Measurements from ENCODE around the gene PRKAR2B. TPM values are rescaled to one million over a fixed set of nuclear protein-coding genes. Genes with fewer than 3 reads are reported as not detected.
"Not testable (repeated sequence)": the region's sequence is repeated elsewhere in the genome, so short reads cannot be mapped to it uniquely, and the experiment has no call there.

PRKAR2B gene
- total RNA-seq, 1 experiment from 2014 or later: 15.1 TPM

GRCh38 chr7:107041097-107041496, 3.4 kb upstream of the PRKAR2B start:
- intact Hi-C loops (cut with micrococcal nuclease): no loop called here
- no TSS peak for BruUV-seq (replicated peaks)
- Histone ChIP-seq H3K27me3 (ENCODE audit: insufficient read depth, low read length) (no peaks in the 10 kb centered on the region), H3K79me2 (ENCODE audit: insufficient read depth, low read length) (no peaks in the 10 kb centered on the region), H3K4me3 (replicated peaks in 1 of 2; ENCODE audit: low read depth in 1 of 2, low read length in 2 of 2) (no peak overlapping the region), H3K4me2 (ENCODE audit: low read length) (no peak overlapping the region), H3K9me3 (ENCODE audit: control insufficient read depth in 1 of 2, insufficient read depth in 1 of 2, low read depth in 1 of 2, low read length in 2 of 2) (0 out of 4 replicates have a peak, but pooled peaks cover 0 to 3% of the 10 kb centered on the region in 2 experiments), H3K9ac (ENCODE audit: low read length) (no peak overlapping the region), H2AFZ (ENCODE audit: low read depth, low read length, poor library complexity, severe bottlenecking) (peak overlapping the region; percentile 26), H3K4me1 (ENCODE audit: control insufficient read depth in 1 of 2, insufficient read depth in 2 of 2, low read length in 2 of 2) (peaks cover 0 to 16% of the 10 kb centered on the region in 2 experiments; a peak in 3 of 4 replicates), H3K9me2 (ENCODE audit: insufficient read depth) (no peaks in the 10 kb centered on the region), H3K27ac (ENCODE audit: low read depth, low read length) (no peak overlapping the region), H4K20me1 (ENCODE audit: insufficient read depth) (no peaks in the 10 kb centered on the region), H3K36me3 (ENCODE audit: control insufficient read depth in 1 of 2, insufficient read depth in 2 of 2, low read length in 2 of 2) (no peaks in the 10 kb centered on the region)
- RAD21 ChIA-PET (ENCODE audit: low non-redundant PET in 1 of 2, low total read pairs in 2 of 2, uncharacterized antibody in 2 of 2, unreplicated experiment in 2 of 2): no interaction called here
- TF ChIP-seq POLR2A (IDR thresholded peaks at IDR 0.05; ENCODE audit: borderline replicate concordance, extremely low read depth, insufficient read depth, insufficient read length) (no peak), ZBTB33 (IDR thresholded peaks at IDR 0.05; ENCODE audit: extremely low read depth, insufficient replicate concordance, low read length) (no peak), MAX (IDR thresholded peaks at IDR 0.05) (no peak), FOSL1 (IDR thresholded peaks at IDR 0.05; ENCODE audit: low read depth) (no peak), SP1 (IDR thresholded peaks at IDR 0.05; ENCODE audit: low read depth) (no peak)
- TF ChIP-seq, protein P1, sequence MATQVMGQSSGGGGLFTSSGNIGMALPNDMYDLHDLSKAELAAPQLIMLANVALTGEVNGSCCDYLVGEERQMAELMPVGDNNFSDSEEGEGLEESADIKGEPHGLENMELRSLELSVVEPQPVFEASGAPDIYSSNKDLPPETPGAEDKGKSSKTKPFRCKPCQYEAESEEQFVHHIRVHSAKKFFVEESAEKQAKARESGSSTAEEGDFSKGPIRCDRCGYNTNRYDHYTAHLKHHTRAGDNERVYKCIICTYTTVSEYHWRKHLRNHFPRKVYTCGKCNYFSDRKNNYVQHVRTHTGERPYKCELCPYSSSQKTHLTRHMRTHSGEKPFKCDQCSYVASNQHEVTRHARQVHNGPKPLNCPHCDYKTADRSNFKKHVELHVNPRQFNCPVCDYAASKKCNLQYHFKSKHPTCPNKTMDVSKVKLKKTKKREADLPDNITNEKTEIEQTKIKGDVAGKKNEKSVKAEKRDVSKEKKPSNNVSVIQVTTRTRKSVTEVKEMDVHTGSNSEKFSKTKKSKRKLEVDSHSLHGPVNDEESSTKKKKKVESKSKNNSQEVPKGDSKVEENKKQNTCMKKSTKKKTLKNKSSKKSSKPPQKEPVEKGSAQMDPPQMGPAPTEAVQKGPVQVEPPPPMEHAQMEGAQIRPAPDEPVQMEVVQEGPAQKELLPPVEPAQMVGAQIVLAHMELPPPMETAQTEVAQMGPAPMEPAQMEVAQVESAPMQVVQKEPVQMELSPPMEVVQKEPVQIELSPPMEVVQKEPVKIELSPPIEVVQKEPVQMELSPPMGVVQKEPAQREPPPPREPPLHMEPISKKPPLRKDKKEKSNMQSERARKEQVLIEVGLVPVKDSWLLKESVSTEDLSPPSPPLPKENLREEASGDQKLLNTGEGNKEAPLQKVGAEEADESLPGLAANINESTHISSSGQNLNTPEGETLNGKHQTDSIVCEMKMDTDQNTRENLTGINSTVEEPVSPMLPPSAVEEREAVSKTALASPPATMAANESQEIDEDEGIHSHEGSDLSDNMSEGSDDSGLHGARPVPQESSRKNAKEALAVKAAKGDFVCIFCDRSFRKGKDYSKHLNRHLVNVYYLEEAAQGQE (IDR thresholded peaks at IDR 0.05; ENCODE audit: low read depth): no peak
- ATAC-seq (no peak), DNase-seq (ENCODE audit: low read depth, low spot score) (no peak)
- CTCF ChIA-PET: no interaction called here
- POLR2A ChIA-PET: no interaction called here

GRCh38 chr7:107041764-107042163, 2.7 kb upstream of the PRKAR2B start:
- H2AFZ ChIP-seq (ENCODE audit: low read depth, low read length, poor library complexity, severe bottlenecking); DNase-seq (ENCODE audit: low read depth, low spot score); ATAC-seq; BruUV-seq (replicated peaks); H3K9me2 ChIP-seq (ENCODE audit: insufficient read depth); H3K4me2 ChIP-seq (ENCODE audit: low read length); POLR2A ChIA-PET; H3K36me3 ChIP-seq (ENCODE audit: control insufficient read depth in 1 of 2, insufficient read depth in 2 of 2, low read length in 2 of 2); CTCF ChIA-PET; RAD21 ChIA-PET (ENCODE audit: low non-redundant PET in 1 of 2, low total read pairs in 2 of 2, uncharacterized antibody in 2 of 2, unreplicated experiment in 2 of 2); H4K20me1 ChIP-seq (ENCODE audit: insufficient read depth); H3K9me3 ChIP-seq (ENCODE audit: control insufficient read depth in 1 of 2, insufficient read depth in 1 of 2, low read depth in 1 of 2, low read length in 2 of 2); H3K79me2 ChIP-seq (ENCODE audit: insufficient read depth, low read length); intact Hi-C loops (cut with micrococcal nuclease); H3K9ac ChIP-seq (ENCODE audit: low read length); H3K4me3 ChIP-seq (replicated peaks in 1 of 2; ENCODE audit: low read depth in 1 of 2, low read length in 2 of 2); H3K27ac ChIP-seq (ENCODE audit: low read depth, low read length); H3K27me3 ChIP-seq (ENCODE audit: insufficient read depth, low read length): not testable (repeated sequence)
- peaks cover 0 to 16% of the 10 kb centered on the region in 2 experiments; a peak in 3 of 4 replicates for H3K4me1 ChIP-seq (ENCODE audit: control insufficient read depth in 1 of 2, insufficient read depth in 2 of 2, low read length in 2 of 2)

GRCh38 chr7:107042326-107042910, 2.1 kb upstream of the PRKAR2B start:
- H3K36me3 ChIP-seq (ENCODE audit: control insufficient read depth in 1 of 2, insufficient read depth in 2 of 2, low read length in 2 of 2); H3K27me3 ChIP-seq (ENCODE audit: insufficient read depth, low read length); POLR2A ChIA-PET; H3K9me3 ChIP-seq (ENCODE audit: control insufficient read depth in 1 of 2, insufficient read depth in 1 of 2, low read depth in 1 of 2, low read length in 2 of 2); H4K20me1 ChIP-seq (ENCODE audit: insufficient read depth); CTCF ChIA-PET; H2AFZ ChIP-seq (ENCODE audit: low read depth, low read length, poor library complexity, severe bottlenecking); BruUV-seq (replicated peaks); H3K79me2 ChIP-seq (ENCODE audit: insufficient read depth, low read length); DNase-seq (ENCODE audit: low read depth, low spot score); H3K27ac ChIP-seq (ENCODE audit: low read depth, low read length); ATAC-seq; H3K4me2 ChIP-seq (ENCODE audit: low read length); H3K4me3 ChIP-seq (replicated peaks in 1 of 2; ENCODE audit: low read depth in 1 of 2, low read length in 2 of 2); RAD21 ChIA-PET (ENCODE audit: low non-redundant PET in 1 of 2, low total read pairs in 2 of 2, uncharacterized antibody in 2 of 2, unreplicated experiment in 2 of 2); H3K9me2 ChIP-seq (ENCODE audit: insufficient read depth); intact Hi-C loops (cut with micrococcal nuclease); H3K9ac ChIP-seq (ENCODE audit: low read length): not testable (repeated sequence)
- H3K4me1 ChIP-seq (ENCODE audit: control insufficient read depth in 1 of 2, insufficient read depth in 2 of 2, low read length in 2 of 2): peaks cover 0 to 16% of the 10 kb centered on the region in 2 experiments; a peak in 3 of 4 replicates
